Measurements from ENCODE around the gene ZNF541.

The ZNF541 gene

GRCh38 chr19:47549261-47549862, 23.6 kb downstream of the ZNF541 start:
- FAIRE-seq (no peak), DNase-seq (ENCODE audit: insufficient read length, low spot score) (no peak)
- TF ChIP-seq CTCF (IDR thresholded peaks at IDR 0.05; ENCODE audit: insufficient read depth, missing control alignments): no peak

GRCh38 chr19:47547199-47547598, 25.7 kb downstream of the ZNF541 start:
- FAIRE-seq (no peak), DNase-seq (ENCODE audit: insufficient read length, low spot score) (no peak)
- TF ChIP-seq CTCF (IDR thresholded peaks at IDR 0.05; ENCODE audit: insufficient read depth, missing control alignments): no peak

- DNase-seq (ENCODE audit: insufficient read length, low spot score): no peak
- no peak for FAIRE-seq
Measured at GRCh38 chr19:47545061-47545948, 27.6 kb downstream of the ZNF541 start.

GRCh38 chr19:47544476-47544875, 28.5 kb downstream of the ZNF541 start:
- DNase-seq (ENCODE audit: insufficient read length, low spot score) (no peak), FAIRE-seq (no peak)
- TF ChIP-seq CTCF (IDR thresholded peaks at IDR 0.05; ENCODE audit: insufficient read depth, missing control alignments): no peak

More at GRCh38 chr19:47545061-47545948, 27.6 kb downstream of the ZNF541 start:
- TF ChIP-seq CTCF (IDR thresholded peaks at IDR 0.05; ENCODE audit: insufficient read depth, missing control alignments): no peak

- FAIRE-seq (no peak), DNase-seq (ENCODE audit: insufficient read length, low spot score) (no peak)
- TF ChIP-seq CTCF (IDR thresholded peaks at IDR 0.05; ENCODE audit: insufficient read depth, missing control alignments): no peak
Measured at GRCh38 chr19:47544075-47544474, 28.9 kb downstream of the ZNF541 start.

GRCh38 chr19:47542030-47542475, 30.9 kb downstream of the ZNF541 start:
- no peak for TF ChIP-seq CTCF (IDR thresholded peaks at IDR 0.05; ENCODE audit: insufficient read depth, missing control alignments)
- FAIRE-seq (no peak), DNase-seq (ENCODE audit: insufficient read length, low spot score) (no peak)

- TF ChIP-seq CTCF (IDR thresholded peaks at IDR 0.05; ENCODE audit: insufficient read depth, missing control alignments): no peak
- FAIRE-seq (no peak), DNase-seq (ENCODE audit: insufficient read length, low spot score) (no peak)
Measured at GRCh38 chr19:47541518-47541917, 31.4 kb downstream of the ZNF541 start.
